ENCODE data around the gene EML1. TPM values are rescaled to one million over a fixed set of nuclear protein-coding genes. Genes with fewer than 3 reads are reported as not detected.

EML1 gene
- total RNA-seq, 1 donor from 2014 or later = 28.3 TPM

DNA sequence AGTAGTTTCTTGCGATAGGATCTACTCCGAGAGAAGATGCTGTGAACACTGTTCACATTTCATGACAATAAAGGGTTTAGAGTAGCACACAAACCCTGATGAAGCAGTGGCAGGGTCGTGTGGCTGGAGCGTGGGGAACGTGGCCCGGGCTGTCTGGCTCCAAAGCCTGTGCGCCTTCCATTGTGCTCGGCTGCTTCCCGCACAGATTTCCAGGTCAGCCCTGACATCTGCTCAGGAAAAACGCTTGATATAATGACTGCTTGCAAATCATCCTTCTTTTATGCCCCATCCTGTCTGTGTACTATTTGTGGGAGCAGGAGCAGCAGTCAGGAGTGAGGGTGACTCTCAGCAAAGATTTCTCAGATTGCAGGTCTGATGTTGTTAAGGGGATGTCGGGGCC is 78.6 kb downstream of the EML1 start:
- intact Hi-C loops (cut with DNase I) = no loop called here

DNA sequence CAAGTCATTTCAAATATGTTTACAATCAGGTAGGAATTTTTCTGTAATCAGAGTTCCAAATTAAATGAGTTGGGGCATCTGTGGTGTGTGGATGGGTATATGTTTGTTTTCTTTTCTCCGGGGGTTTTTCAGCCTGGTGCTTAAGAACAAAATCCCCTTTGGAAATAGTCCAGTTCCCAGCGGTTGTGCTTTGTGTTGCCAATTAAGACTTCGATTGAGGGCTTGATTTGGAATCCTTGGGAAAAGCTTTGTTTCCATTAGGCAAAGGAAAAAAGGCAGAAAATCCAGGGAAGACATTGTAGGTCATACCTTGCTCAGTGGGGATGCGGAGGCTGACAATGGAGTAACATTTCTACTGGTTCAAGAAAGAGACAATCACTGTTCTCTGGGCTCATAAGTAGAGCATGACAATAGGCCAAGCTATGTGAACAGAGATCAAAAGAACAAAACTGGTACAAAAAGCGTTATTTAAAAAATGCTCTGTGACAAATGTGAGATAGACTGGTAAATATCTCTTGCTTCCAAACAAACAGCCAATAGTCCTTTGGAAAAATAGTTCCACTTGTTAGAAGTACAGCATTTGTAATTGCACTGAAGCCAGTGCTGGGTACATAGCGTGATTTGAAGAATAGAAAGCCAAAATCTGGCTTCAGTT is 79.7 kb downstream of the EML1 start:
- TF ChIP-seq, protein P1, sequence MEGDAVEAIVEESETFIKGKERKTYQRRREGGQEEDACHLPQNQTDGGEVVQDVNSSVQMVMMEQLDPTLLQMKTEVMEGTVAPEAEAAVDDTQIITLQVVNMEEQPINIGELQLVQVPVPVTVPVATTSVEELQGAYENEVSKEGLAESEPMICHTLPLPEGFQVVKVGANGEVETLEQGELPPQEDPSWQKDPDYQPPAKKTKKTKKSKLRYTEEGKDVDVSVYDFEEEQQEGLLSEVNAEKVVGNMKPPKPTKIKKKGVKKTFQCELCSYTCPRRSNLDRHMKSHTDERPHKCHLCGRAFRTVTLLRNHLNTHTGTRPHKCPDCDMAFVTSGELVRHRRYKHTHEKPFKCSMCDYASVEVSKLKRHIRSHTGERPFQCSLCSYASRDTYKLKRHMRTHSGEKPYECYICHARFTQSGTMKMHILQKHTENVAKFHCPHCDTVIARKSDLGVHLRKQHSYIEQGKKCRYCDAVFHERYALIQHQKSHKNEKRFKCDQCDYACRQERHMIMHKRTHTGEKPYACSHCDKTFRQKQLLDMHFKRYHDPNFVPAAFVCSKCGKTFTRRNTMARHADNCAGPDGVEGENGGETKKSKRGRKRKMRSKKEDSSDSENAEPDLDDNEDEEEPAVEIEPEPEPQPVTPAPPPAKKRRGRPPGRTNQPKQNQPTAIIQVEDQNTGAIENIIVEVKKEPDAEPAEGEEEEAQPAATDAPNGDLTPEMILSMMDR (IDR thresholded peaks at IDR 0.05) = no peak
- Histone ChIP-seq H3K9me3 (no peaks in the 10 kb centered on the region), H3K4me1 (no peaks in the 10 kb centered on the region), H3K4me3 (no peak overlapping the region), H3K36me3 (no peaks in the 10 kb centered on the region), H3K27ac (no peak overlapping the region), H3K27me3 (no peaks in the 10 kb centered on the region)
- intact Hi-C loops (cut with DNase I) = no loop called here
- DNase-seq (ENCODE audit: low spot score in 2 of 2) = no peak

More for the DNA sequence above, 78.6 kb downstream of the EML1 start:
- Histone ChIP-seq H3K27me3 (no peaks in the 10 kb centered on the region), H3K4me1 (no peaks in the 10 kb centered on the region), H3K9me3 (no peaks in the 10 kb centered on the region), H3K27ac (no peak overlapping the region), H3K36me3 (no peaks in the 10 kb centered on the region), H3K4me3 (no peak overlapping the region)
- TF ChIP-seq, protein P1 (IDR thresholded peaks at IDR 0.05) = no peak
- DNase-seq (ENCODE audit: low spot score in 2 of 2) = no peak

DNA sequence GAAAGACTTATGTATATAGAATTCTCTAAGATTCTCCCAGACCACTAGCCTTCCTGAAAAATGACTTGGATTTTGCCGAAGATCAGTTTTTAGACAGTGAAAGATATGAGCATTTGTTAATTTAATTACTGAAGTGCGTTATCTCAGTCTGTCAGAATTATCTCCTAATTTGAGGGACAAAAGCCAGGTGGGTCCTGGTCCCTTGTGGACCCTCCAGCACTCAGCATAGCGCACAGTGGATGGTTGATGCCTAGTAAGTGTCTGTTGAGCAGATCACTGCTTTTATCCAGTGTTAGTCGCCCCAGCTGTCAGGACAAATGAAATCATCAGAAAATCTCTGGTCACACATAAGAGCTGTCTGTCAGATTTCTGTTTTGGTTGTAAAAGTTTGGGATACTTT is 80.4 kb downstream of the EML1 start:
- no peak for DNase-seq (ENCODE audit: low spot score in 2 of 2)
- intact Hi-C loops (cut with DNase I) = no loop called here
- no peaks in the 10 kb centered on the region for H3K9me3 ChIP-seq

DNA sequence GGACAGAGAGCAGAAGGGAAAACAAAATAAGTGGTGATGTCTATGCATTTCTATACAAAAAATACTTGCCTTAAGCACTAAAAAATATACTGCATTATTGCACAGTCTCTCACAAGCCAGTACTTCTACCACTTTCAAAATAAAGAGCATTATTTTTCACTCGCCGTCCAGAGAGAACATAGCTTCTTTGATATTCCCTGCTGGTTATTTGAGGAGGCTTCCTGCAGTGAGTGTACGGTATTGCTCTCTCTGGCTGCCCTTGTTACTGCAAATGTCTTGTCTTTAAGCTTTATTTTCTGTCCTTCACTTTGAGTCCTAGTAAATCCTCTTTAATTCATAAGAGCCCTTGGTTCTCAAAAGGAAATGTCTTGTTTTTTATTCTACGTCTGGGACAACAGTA is 81.1 kb downstream of the EML1 start:
- TF ChIP-seq, protein P1 (IDR thresholded peaks at IDR 0.05) = no peak
- Histone ChIP-seq H3K4me1 (no peaks in the 10 kb centered on the region), H3K27ac (no peak overlapping the region), H3K4me3 (no peak overlapping the region), H3K9me3 (no peaks in the 10 kb centered on the region), H3K27me3 (no peaks in the 10 kb centered on the region), H3K36me3 (no peaks in the 10 kb centered on the region)
- intact Hi-C loops (cut with DNase I) = no loop called here
- no peak for DNase-seq (ENCODE audit: low spot score in 2 of 2)

More for the DNA sequence above, 80.4 kb downstream of the EML1 start:
- H3K4me3 ChIP-seq = no peak overlapping the region
- H3K36me3 ChIP-seq = no peaks in the 10 kb centered on the region
- no peak overlapping the region for H3K27ac ChIP-seq
- TF ChIP-seq, protein P1 (IDR thresholded peaks at IDR 0.05) = no peak
- no peaks in the 10 kb centered on the region for H3K27me3 ChIP-seq
- no peaks in the 10 kb centered on the region for H3K4me1 ChIP-seq

DNA sequence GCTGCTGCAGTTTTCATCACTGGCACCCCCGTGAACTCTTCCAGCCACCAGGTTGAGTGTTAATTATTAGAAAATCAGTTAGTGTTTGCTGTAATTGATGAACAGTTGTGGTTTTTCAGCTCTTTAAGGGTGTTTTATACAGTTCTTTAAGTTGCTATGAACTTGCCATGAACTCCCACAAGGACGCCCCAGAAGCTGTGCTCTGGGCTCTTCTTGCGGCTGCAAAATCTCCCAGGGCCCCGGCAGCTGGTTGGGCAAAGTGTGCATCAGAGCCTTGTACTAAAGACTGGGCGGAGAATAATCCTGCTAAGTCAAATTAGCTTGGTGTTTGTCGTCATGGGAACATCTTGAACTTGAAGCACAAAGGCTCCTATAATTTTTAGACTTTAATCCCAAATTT is 82.2 kb downstream of the EML1 start:
- Histone ChIP-seq H3K9me3 (no peaks in the 10 kb centered on the region), H3K27me3 (no peaks in the 10 kb centered on the region), H3K27ac (no peak overlapping the region), H3K36me3 (no peaks in the 10 kb centered on the region), H3K4me1 (peaks cover 0 to 8% of the 10 kb centered on the region in 2 donors), H3K4me3 (no peak overlapping the region)
- intact Hi-C loops (cut with DNase I) = no loop called here
- DNase-seq (ENCODE audit: low spot score in 2 of 2) = no peak
- TF ChIP-seq, protein P1 (IDR thresholded peaks at IDR 0.05) = no peak

DNA sequence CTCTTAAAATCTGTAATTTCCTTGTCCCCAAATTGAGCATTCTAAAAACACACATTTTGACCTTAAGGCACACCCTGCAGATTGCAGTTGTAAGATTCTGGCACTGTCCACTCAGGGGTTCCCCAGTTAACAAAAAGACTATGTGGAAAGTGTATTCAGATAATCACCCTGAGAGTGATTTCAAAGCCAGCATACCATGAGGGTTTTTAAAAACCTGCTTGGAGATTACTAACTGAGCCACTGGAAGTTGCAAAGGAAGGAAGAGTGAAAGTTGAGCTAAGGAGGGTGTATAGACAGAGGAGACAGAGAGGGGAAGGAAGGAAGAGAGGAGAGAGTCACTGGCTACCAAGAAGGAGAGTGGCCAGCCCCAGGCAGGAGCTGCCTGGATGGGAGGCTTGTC is 82.6 kb downstream of the EML1 start:
- Histone ChIP-seq H3K27me3 (no peaks in the 10 kb centered on the region), H3K36me3 (no peaks in the 10 kb centered on the region), H3K9me3 (no peaks in the 10 kb centered on the region), H3K4me1 (peaks cover 0 to 8% of the 10 kb centered on the region in 2 donors), H3K27ac (no peak overlapping the region), H3K4me3 (no peak overlapping the region)
- intact Hi-C loops (cut with DNase I) = no loop called here
- TF ChIP-seq, protein P1 (IDR thresholded peaks at IDR 0.05) = no peak
- no peak for DNase-seq (ENCODE audit: low spot score in 2 of 2)

Measured in ascending aorta (tissue), 2 donors.